Measurements from ENCODE around the gene MCM5.

- TF ChIP-seq CTCF (IDR thresholded peaks at IDR 0.05; ENCODE audit: low read depth, low read length, poor library complexity, severe bottlenecking) (no peak), EZH2phosphoT487 (IDR thresholded peaks at IDR 0.05; ENCODE audit: borderline replicate concordance, low read length) (no peak)
Observed at GRCh38 chr22:35394810-35395563, 5.0 kb upstream of the MCM5 start.
